Common myeloid progenitor, CD34-positive (primary cell): ENCODE measurements around the gene SCNN1G. TPM values are rescaled to one million over a fixed set of nuclear protein-coding genes. Genes with fewer than 3 reads are reported as not detected.

Experiments
- CTCF ChIA-PET: fragments of 350-600 bp; sonication (Branson Sonifier 250); formaldehyde crosslinking; loops from one replicate; lab custom pipeline; 2021; ENCODE audit warnings: antibody characterized with exemption; lab: Charles Lee
- POLR2A ChIA-PET: fragments of 350-600 bp; sonication (Branson Sonifier 250); formaldehyde crosslinking; loops from one replicate; lab custom pipeline; 2021; ENCODE audit warnings: antibody characterized with exemption; lab: Charles Lee
- DNase-seq, 3 donors: peaks; one replicate each; pipeline versions ENCODE4 v3.0.0 to v3.0.0-alpha.2; 2013
- H3K27ac ChIP-seq, 2 experiments: 1 replicate in 1 of 2; 2 replicates in 1 of 2; pipeline ENCODE4 v1.7.0; 2013; ENCODE audit warnings: inconsistent platforms in 2 of 2, low read length in 2 of 2, mild to moderate bottlenecking in 2 of 2, low read depth in 1 of 2, moderate library complexity in 1 of 2; ENCODE audit not compliant: severe bottlenecking in 2 of 2, insufficient read depth in 1 of 2, poor library complexity in 1 of 2
- H3K27me3 ChIP-seq, 5 experiments: replicated peaks in 2 of 5; 1 replicate in 3 of 5; 2 replicates in 2 of 5; pipeline versions ENCODE4 v1.6.1 to v1.7.0; 2013; ENCODE audit warnings: low read length in 4 of 5, mild to moderate bottlenecking in 2 of 5, moderate library complexity in 2 of 5, inconsistent platforms in 1 of 5; ENCODE audit not compliant: insufficient read depth in 5 of 5, control insufficient read depth in 4 of 5
- H3K36me3 ChIP-seq, 4 experiments: 1 replicate in 2 of 4; 2 replicates in 2 of 4; pipeline versions ENCODE4 v1.6.1 to v1.7.0; 2013; ENCODE audit warnings: low read length in 3 of 4, control low read depth in 1 of 4, mild to moderate bottlenecking in 1 of 4; ENCODE audit not compliant: control insufficient read depth in 4 of 4, insufficient read depth in 4 of 4
- H3K4me1 ChIP-seq, 4 experiments: 1 replicate in 3 of 4; 2 replicates in 1 of 4; pipeline versions ENCODE4 v1.6.1 to v1.7.1; 2013; ENCODE audit warnings: low read length in 3 of 4, mild to moderate bottlenecking in 3 of 4, control low read depth in 1 of 4, inconsistent platforms in 1 of 4, moderate library complexity in 1 of 4; ENCODE audit not compliant: control insufficient read depth in 4 of 4, insufficient read depth in 4 of 4; ENCODE audit errors: control extremely low read depth in 1 of 4
- H3K4me3 ChIP-seq, 7 experiments: 1 replicate in 4 of 7; 2 replicates in 3 of 7; pipeline versions ENCODE4 v1.5.1 to v1.7.0; 2013; ENCODE audit warnings: mild to moderate bottlenecking in 7 of 7, low read length in 6 of 7, moderate library complexity in 6 of 7, inconsistent platforms in 2 of 7, low read depth in 2 of 7, control low read depth in 1 of 7; ENCODE audit not compliant: insufficient read depth in 4 of 7, control insufficient read depth in 1 of 7; ENCODE audit errors: extremely low read depth in 1 of 7
- H3K9me3 ChIP-seq, 5 experiments: 1 replicate in 4 of 5; 2 replicates in 1 of 5; pipeline versions ENCODE4 v1.6.1 to v1.7.1; 2013; ENCODE audit warnings: low read length in 4 of 5, mild to moderate bottlenecking in 2 of 5, inconsistent platforms in 1 of 5, low read depth in 1 of 5, moderate library complexity in 1 of 5; ENCODE audit not compliant: control insufficient read depth in 4 of 5, insufficient read depth in 2 of 5; ENCODE audit errors: control extremely low read depth in 1 of 5
- WGBS: methylation state at CpG from one replicate; pipeline ENCODE4 v1.1.5; 2013; ENCODE audit not compliant: insufficient coverage; 5-methylcytosine and 5-hydroxymethylcytosine counted together
- polyA plus RNA-seq: library from polyadenylated mRNA; unstranded; fragments of 120-200 nt; gene quantifications from one replicate; pipeline ENCODE4 v1.2.1, GENCODE V29; 2013

Gene SCNN1G, protein sequence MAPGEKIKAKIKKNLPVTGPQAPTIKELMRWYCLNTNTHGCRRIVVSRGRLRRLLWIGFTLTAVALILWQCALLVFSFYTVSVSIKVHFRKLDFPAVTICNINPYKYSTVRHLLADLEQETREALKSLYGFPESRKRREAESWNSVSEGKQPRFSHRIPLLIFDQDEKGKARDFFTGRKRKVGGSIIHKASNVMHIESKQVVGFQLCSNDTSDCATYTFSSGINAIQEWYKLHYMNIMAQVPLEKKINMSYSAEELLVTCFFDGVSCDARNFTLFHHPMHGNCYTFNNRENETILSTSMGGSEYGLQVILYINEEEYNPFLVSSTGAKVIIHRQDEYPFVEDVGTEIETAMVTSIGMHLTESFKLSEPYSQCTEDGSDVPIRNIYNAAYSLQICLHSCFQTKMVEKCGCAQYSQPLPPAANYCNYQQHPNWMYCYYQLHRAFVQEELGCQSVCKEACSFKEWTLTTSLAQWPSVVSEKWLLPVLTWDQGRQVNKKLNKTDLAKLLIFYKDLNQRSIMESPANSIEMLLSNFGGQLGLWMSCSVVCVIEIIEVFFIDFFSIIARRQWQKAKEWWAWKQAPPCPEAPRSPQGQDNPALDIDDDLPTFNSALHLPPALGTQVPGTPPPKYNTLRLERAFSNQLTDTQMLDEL
- polyA plus RNA-seq, result not detected

- ChIA-PET POLR2A (no interaction called here), CTCF (interaction anchor here (0.9 to 2.7 kb wide), 5 partner anchors 9 to 253 kb away, joined by 3 to 8 read pairs (median 6); partner anchors contain the start of gene USP31)
- H3K4me1 ChIP-seq, result peaks cover 0 to 13% (median 10%) of the 10 kb centered on the region in 4 experiments
- no peaks in the 10 kb centered on the region for H3K36me3 ChIP-seq
- DNase-seq, result peak in 2 of 3 donors; percentile 27 to 30
- 2% methylated on average over 57 of the region's 71 CpGs for WGBS
- peak within 1 kb of the TSS in 4 of 7 experiments; percentile 10 to 64 (median 45) for H3K4me3 ChIP-seq
- peaks cover 5 to 83% (median 22%) of the 10 kb centered on the region in 5 experiments for H3K27me3 ChIP-seq
- H3K27ac ChIP-seq, result no peak within 1 kb of the TSS
- H3K9me3 ChIP-seq, result no peaks in the 10 kb centered on the region
Observed at GRCh38 chr16:23182679-23183542, at the start of gene SCNN1G. TSS of gene SCNN1G (plus strand) at chr16:23182745. CDS start at chr16:23186272, 3,527 bp downstream.

DNA sequence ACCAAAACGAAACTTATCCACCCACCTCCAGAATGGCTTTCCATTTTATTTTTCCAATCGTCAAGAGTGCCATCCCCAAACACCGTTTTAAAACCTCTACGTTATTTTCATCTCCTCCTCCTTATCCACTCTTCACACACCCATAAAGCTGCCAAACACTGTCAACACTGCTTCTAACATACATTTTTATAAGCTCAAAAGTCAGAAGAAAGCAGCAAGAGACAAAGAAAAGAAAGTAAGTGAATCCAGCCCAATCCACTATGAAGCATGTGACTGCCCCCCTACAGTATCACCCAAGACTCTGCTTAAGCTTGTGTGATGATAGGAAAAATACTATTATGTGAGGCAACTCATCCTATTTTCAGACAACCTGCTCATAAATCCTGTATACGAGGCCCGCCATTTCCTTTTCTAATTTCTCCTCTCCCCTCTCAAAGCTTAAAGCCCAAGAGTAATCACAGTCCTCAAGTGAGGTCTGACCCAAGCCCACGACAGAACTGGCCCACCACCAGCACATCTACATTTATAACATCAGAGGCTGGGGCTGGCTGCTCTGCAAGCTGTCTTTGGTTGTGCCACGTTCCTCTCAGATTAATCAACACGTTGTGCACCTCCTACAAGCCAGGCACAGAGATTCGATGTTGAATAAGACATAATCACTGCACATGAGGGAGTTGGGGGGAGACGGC lies 49.6 kb upstream of the SCNN1G start:
- 75% methylated on average over 9 of the region's 11 CpGs for WGBS
- H3K27ac ChIP-seq, result no peak overlapping the region
- POLR2A ChIA-PET, result no interaction called here

DNA sequence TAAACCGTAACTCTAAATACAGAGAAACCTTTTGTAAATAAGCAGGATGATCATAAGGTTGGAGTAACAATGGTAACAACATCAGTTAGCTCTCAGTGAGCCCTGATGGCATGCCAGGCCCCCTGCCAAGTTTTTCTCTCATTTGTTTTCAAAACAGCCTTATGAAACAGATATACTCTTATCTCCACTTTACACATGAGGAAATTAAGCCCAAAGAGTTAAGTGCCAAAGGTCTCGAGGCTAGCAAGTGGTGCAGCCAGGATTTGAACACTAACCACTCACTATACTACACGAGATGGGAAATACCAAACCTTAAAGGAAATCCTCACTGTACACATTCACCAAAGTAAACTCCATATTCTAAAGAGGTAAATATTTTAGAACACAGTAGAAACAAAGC lies 48.3 kb upstream of the SCNN1G start:
- H3K4me3 ChIP-seq, result no peak overlapping the region
- peaks cover 2 to 14% (median 7%) of the 10 kb centered on the region in 5 experiments for H3K9me3 ChIP-seq
- DNase-seq, result peak; percentile 31 to 75 (median 64)
- no peaks in the 10 kb centered on the region for H3K4me1 ChIP-seq
- WGBS, result no CpG with 5 or more reads among the region's 3 CpGs
- ChIA-PET CTCF (interaction anchor here (1.2 kb wide), 1 partner anchor 12 kb away, joined by 4 read pairs; no protein-coding TSS in a partner anchor), POLR2A (no interaction called here)
- peaks cover 0 to 2% (median 0%) of the 10 kb centered on the region in 4 experiments for H3K36me3 ChIP-seq
- no peaks in the 10 kb centered on the region for H3K27me3 ChIP-seq
- H3K27ac ChIP-seq, result no peak overlapping the region

More for the DNA sequence above, 49.6 kb upstream of the SCNN1G start:
- Histone ChIP-seq H3K4me3 (no peak overlapping the region), H3K9me3 (peaks cover 0 to 14% (median 6%) of the 10 kb centered on the region in 5 experiments), H3K27me3 (no peaks in the 10 kb centered on the region), H3K4me1 (no peaks in the 10 kb centered on the region), H3K36me3 (peaks cover 0 to 2% (median 0%) of the 10 kb centered on the region in 4 experiments)
- no peak for DNase-seq
- CTCF ChIA-PET, result no interaction called here

DNA sequence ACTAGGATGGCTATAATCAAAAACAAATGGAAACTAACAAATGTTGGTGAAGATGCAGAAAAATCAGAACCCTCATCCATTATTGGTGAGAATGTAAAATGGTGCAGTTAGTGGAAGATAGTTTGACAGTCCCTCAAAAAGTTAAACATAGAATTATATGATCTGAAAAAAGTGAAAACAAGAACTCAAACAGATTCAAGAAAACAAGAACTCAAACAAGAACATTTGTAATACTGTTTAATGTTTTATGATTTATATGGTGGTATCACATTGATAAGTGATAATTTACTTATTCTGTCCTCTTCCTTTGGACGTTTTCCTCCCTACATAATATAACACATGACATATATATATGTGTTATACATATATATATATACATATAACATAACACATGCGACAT lies 45.3 kb upstream of the SCNN1G start:
- WGBS, result no CpG with 5 or more reads among the region's 2 CpGs
- H3K9me3 ChIP-seq, result peaks cover 2 to 14% (median 7%) of the 10 kb centered on the region in 5 experiments
- DNase-seq, result no peak
- H3K4me3 ChIP-seq, result no peak overlapping the region
- no peak overlapping the region for H3K27ac ChIP-seq
- peaks cover 0 to 2% (median 0%) of the 10 kb centered on the region in 4 experiments for H3K36me3 ChIP-seq
- H3K27me3 ChIP-seq, result no peaks in the 10 kb centered on the region
- no peaks in the 10 kb centered on the region for H3K4me1 ChIP-seq
- ChIA-PET CTCF (no interaction called here), POLR2A (no interaction called here)

- Histone ChIP-seq H3K4me3 (no peak overlapping the region), H3K27me3 (no peaks in the 10 kb centered on the region), H3K27ac (no peak overlapping the region), H3K36me3 (peaks cover 0 to 2% (median 0%) of the 10 kb centered on the region in 4 experiments), H3K4me1 (no peaks in the 10 kb centered on the region), H3K9me3 (peaks cover 2 to 14% (median 7%) of the 10 kb centered on the region in 5 experiments)
- ChIA-PET CTCF (no interaction called here), POLR2A (no interaction called here)
- 100% methylated on average over 3 of the region's 5 CpGs for WGBS
- no peak for DNase-seq
Observed at GRCh38 chr16:23137818-23138217, 44.7 kb upstream of the SCNN1G start.

- Histone ChIP-seq H3K4me1 (peaks cover 0 to under 1% (median 0%) of the 10 kb centered on the region in 4 experiments), H3K9me3 (peaks cover 2 to 12% (median 6%) of the 10 kb centered on the region in 5 experiments), H3K27me3 (no peaks in the 10 kb centered on the region), H3K4me3 (no peak overlapping the region), H3K36me3 (peaks cover 0 to 2% (median 0%) of the 10 kb centered on the region in 4 experiments), H3K27ac (no peak overlapping the region)
- DNase-seq, result no peak
- ChIA-PET CTCF (no interaction called here), POLR2A (no interaction called here)
- WGBS, result 91% methylated on average over 1 of the region's 2 CpGs
Observed at GRCh38 chr16:23140107-23140506, 42.4 kb upstream of the SCNN1G start.
